ENCODE measurements around the gene CCDC12.

The CCDC12 gene

DNA sequence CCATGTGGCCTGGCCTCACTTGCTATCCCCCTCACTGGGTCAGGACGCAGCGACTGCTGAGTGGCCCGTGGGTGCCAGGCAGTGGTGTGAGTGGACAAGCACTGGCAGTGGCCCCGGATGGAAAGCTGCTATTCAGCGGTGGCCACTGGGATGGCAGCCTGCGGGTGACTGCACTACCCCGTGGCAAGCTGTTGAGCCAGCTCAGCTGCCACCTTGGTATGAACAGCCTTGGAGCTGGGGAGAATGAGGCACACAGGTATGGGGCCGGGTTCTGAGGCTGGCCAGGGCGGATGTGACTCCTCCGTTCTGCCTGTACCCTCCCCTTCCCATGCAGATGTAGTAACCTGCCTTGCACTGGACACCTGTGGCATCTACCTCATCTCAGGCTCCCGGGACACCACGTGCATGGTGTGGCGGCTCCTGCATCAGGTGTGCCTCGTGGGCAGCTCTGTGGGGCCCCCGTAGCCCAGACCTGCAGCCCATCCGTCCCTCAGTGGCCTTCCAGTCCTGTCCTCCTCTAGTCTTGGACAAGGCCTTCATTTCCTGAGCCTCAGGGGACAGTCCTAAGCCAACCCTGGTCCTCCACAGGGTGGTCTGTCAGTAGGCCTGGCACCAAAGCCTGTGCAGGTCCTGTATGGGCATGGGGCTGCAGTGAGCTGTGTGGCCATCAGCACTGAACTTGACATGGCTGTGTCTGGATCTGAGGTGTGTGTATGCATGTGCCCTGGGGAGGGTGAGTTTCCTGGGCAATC lies 31.1 kb upstream of the CCDC12 start:
- DNase-seq: no peak

DNA sequence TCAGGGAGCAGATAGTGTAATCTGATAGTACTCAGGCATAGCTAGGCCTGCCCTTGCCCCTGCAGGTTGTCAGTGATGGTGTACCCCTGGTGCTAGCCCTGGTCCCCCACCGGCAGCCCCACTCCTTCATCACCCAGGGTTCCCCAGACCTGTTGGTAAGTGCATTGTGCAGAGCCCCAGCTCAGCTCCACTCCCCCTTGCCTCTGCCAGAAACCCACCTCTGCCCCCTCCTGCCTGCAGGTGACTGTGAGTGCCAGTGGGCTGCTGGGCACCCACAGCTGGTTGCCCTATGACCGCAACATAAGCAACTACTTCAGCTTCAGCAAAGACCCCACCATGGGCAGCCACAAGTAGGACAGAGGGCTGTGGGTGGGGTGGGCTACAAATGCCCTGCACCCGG lies 30.5 kb upstream of the CCDC12 start:
- no peak for DNase-seq

DNA sequence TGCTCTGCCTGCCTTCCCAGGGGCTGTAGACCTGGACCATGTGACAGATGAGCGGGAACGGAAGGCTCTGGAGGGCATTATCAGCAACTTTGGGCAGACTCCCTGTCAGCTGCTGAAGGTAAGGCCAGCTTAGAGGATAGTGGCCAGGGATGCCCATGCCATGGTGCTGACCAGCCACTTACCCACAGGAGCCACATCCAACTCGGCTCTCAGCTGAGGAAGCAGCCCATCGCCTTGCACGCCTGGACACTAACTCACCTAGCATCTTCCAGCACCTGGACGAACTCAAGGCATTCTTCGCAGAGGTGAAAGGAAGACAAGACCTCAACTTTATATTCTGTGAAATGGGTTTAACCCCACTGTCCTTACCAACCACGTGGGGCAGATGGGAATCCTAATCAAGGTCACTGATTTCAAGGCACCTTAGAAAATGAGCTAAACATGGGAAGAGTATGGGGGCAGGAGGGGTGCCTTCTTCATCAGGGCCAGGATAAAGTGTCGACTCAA lies 29.7 kb upstream of the CCDC12 start:
- no peak for DNase-seq

- DNase-seq: no peak
Measured at GRCh38 chr3:47005212-47006144, 28.9 kb upstream of the CCDC12 start.

- no peak for DNase-seq
Measured at GRCh38 chr3:47004369-47005211, 28.0 kb upstream of the CCDC12 start.

GRCh38 chr3:47003461-47004368 lies 27.2 kb upstream of the CCDC12 start:
- DNase-seq: no peak

DNA sequence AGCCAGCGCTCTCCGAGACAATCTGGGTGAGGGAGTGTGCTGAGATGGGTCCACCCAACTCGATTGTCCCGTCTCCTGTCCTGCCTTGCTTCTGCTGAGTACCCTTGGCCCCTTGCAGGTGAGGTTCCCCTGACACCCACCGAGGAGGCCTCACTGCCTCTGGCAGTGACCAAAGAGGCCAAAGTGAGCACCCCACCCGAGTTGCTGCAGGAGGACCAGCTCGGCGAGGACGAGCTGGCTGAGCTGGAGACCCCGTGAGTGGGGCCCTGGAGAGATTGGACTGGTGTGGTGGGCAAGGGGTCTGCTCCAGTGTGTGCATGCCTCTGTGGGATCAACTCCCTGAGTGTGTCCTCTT lies 26.5 kb upstream of the CCDC12 start:
- DNase-seq: no peak

DNA sequence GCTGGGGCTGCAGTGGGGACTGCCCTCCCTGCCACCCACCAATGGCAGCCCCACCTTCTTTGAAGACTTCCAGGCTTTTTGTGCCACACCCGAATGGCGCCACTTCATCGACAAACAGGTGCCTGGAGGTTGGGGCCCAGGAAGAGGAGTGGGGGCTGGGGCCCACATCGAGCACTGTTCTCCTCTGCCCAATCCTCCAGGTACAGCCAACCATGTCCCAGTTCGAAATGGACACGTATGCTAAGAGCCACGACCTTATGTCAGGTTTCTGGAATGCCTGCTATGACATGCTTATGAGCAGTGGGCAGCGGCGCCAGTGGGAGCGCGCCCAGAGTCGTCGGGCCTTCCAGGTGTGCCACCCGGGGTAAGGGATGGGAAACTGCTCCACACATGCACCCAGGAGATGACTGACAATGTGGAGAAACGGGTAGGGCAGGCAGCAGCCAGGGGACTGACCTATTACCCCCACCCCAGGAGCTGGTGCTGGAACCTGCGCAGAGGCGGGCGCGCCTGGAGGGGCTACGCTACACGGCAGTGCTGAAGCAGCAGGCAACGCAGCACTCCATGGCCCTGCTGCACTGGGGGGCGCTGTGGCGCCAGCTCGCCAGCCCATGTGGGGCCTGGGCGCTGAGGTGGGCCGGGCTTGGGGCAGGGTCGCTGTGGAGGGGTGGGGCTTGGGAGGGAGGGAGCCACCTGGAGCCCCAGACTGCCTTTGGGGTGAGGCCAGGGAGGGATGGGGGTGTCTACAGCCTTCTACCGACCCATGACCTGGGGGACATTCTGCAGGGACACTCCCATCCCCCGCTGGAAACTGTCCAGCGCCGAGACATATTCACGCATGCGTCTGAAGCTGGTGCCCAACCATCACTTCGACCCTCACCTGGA lies 25.9 kb upstream of the CCDC12 start:
- no peak for DNase-seq

DNA sequence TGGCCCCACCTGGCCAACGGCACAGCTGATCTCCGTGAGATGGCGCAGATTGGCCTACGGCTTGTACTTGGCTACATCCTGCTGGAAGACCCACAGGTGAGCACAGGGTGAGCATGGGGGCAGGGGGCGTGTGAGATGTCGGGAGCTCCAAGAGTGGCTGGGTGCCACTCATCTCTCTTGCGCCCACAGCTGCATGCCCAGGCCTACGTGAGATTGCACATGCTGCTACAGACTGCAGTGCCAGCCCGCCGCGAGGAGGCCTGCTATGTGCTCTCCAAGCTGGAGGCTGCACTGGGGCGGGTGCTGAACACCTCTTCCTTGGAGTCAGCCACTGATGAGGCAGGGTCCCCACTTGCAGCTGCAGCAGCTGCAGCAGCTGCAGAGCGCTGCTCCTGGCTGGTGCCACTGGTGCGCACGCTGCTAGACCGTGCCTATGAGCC lies 25.2 kb upstream of the CCDC12 start:
- no peak for DNase-seq

DNA sequence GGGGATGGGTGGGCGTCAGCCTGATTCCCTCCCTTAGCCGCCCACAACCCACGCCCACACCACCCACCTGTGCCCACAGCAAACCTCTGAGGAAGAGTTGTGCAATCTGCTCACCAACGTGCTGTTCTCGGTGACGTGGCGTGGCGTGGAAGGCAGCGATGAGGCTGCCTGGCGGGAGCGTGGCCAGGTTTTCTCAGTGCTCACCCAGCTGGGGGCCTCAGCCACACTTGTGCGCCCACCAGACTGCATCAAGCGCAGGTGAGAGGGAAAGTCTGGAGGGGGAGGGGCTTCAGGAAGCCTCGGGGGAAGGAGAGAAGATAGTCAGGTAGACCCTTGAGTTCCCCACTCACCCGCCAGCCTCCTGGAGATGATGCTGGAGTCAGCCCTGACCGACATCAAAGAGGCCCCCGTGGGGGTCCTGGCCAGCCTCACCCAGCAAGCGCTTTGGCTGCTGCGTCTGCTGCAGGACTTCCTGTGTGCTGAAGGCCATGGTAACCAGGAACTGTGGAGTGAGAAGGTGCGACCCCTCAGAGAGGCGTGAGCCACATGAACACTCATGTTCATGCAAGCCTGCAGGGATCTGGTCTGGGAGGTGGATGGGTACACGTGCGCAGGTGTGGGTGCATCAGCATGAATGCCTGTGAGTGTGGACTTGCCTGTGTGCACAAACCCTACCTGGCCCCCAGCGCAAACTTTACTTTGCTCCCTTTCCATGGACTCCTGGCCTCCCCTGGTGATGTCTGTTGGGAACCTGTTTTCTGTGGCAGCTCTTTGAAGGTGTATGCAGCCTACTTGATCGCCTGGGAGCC lies 24.6 kb upstream of the CCDC12 start:
- no peak for DNase-seq

DNA sequence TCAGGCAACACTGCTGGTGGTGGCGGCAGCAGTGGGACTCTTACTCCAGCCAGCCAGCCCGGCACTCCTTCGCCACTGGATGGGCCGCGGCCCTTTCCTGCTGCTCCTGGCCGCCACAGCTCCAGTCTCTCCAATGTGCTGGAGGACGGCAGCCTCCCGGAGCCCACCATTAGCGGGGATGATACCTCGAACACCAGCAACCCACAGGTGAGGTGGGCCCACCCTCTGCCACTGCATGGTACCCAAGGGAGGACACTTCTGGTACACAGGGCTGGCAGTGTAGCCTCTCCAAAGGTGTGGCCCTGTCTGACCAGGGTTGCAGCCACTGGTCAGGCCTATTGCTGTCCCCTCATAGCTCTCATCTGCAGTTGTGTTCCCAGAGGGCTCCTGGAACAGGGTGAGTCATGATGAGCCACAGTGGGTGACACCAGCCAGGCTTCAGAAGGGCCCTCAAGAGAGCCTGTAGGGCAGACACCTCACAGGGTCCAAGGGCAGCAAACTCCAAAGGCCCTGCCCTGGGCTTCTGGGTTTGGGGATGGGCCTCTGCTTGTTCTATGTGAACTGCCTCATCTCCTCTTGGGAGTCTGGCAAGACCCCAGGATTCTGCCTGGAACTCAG lies 23.8 kb upstream of the CCDC12 start:
- DNase-seq: no peak

- no peak for DNase-seq
Measured at GRCh38 chr3:46999516-47000197, 23.1 kb upstream of the CCDC12 start.

GRCh38 chr3:46998852-46999515 lies 22.4 kb upstream of the CCDC12 start:
- no peak for DNase-seq

DNA sequence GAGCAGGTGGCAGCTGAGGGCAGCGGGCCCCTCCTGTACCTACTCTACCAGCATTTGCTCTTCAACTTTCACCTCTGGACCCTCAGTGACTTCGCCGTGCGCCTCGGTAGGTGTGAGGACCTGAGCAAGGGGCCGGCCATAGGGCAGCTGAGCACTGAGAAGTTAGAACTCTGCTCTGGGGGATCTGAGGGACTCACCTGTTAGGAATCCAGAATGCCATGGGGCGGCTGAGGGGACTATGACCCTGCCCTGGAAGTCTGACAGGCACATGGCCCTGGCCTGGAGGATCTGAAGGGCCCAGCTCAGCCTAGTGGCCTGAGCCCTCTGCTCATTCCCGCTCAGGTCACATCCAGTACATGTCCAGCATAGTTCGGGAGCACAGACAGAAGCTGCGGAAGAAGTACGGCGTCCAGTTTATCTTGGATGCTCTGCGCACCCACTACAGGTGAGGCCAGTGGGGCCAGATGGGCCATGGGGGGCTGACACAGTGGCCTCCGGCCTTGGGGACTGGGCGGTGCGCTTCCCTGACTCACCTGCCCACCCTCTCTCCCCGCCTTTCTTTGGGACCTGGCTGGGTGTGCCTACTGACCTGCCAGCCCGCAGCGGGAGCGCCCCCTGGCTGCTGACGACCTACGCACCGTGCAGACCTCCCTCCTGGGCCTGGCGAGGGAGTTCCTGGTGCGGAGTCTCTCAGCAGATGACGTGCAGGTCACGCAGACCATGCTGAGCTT lies 21.7 kb upstream of the CCDC12 start:
- peak; percentile 2 for DNase-seq

GRCh38 chr3:46997453-46998091 lies 21.0 kb upstream of the CCDC12 start:
- no peak for DNase-seq

GRCh38 chr3:46996689-46997452 lies 20.3 kb upstream of the CCDC12 start:
- DNase-seq: no peak

Measured in NCI-H526 treated with DMSO at 0.1 percent for 48 hours (cell line).